Bronchial epithelial cell (primary cell): Measurements from ENCODE around the gene EIF1AD. TPM values are rescaled to one million over a fixed set of nuclear protein-coding genes. Genes with fewer than 3 reads are reported as not detected.

ENCODE experiments used
- DNase-seq: peaks from one replicate; pipeline ENCODE4 v3.0.0-alpha.2; 2010; ENCODE audit warnings: low read depth
- FAIRE-seq: peaks from 2 replicates; lab custom pipeline; 2011; peaks lifted over from hg19 to GRCh38; lab: Jason Lieb, UNC
- H3K27me3 ChIP-seq: 2 replicates; pipeline ENCODE4 v1.5.1; 2011; ENCODE audit warnings: low read length; ENCODE audit not compliant: control insufficient read depth, insufficient read depth
- H3K36me3 ChIP-seq: 2 replicates; pipeline ENCODE4 v1.5.1; 2011; ENCODE audit warnings: low read length; ENCODE audit not compliant: control insufficient read depth, insufficient read depth
- H3K4me3 ChIP-seq: 2 replicates; pipeline ENCODE4 v1.5.1; 2011; ENCODE audit warnings: mild to moderate bottlenecking, low read depth, low read length, control low read depth
- CTCF ChIP-seq: IDR thresholded peaks from 2 replicates; pipeline ENCODE4 v1.5.1; 2011; ENCODE audit warnings: mild to moderate bottlenecking, moderate library complexity, low read length, control low read depth, inconsistent platforms; ENCODE audit not compliant: insufficient read depth, severe bottlenecking
- total RNA-seq: library from RNA; depleted of rRNA; stranded (reverse); fragments of >200 nt; gene quantifications from 2 replicates; pipeline ENCODE4 v1.2.1, GENCODE V29; 2014

The EIF1AD gene
- total RNA-seq, 1 donor from 2014 or later: 44.5 TPM

DNA sequence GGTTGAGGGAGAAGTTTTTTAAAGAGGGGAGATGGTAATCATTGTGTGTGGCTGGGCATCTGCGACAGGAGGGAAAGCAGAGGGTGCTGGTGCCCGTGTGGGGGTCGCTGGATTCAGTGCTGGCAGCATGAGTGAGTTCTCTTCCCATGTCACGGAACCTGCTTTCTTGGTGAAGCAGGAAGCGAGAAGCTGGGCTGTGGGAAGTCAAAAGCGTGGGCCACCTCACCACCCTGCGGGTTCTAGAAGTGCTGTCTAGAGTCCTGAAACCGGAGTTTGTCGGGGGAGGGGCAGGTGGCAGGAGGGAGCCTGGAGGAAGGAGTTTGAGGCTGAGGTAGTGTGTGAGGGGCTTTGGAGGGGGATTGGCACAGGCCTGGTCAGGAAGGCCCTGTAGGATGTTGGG is 26.2 kb downstream of the EIF1AD start:
- FAIRE-seq (peak; percentile 23), DNase-seq (no peak)
- Histone ChIP-seq H3K4me3 (no peak overlapping the region), H3K27me3 (no peaks in the 10 kb centered on the region), H3K36me3 (peaks cover 15% of the 10 kb centered on the region)
- no peak for TF ChIP-seq CTCF

DNA sequence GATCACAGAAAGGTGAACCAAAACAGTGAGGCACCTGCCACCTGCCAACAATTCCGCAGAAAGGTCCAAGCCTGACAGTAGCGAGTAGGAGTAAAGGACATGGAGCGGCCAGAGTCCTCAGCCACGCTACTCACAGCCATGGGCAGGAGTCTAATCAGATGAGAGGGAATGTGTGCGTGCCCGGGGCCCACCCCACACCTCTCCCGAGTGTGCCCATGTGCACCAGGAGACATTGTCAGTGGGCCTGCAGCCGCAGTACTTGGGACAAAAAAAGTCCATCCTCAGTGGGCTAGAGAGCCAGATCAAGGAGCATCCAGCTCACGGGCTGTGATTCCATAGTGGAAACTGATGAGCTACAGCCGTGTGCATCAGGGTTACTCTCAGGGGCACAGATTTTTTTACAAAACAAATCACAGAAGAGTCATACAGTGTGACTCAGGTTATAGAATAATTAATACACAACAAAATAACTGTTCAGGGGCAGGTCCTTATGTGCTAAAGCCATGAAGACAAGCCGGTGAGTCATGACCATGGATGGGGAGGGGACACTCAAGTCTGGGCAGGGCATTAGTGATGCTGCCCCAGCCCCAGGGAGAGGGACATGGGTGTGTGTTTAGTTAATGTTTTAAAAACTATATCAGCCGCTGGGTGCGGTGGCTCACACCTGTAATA is 28.4 kb downstream of the EIF1AD start:
- H3K27me3 ChIP-seq: no peaks in the 10 kb centered on the region
- peaks cover 18% of the 10 kb centered on the region for H3K36me3 ChIP-seq
- no peak for TF ChIP-seq CTCF
- H3K4me3 ChIP-seq: no peak overlapping the region
- DNase-seq (peak; percentile 99), FAIRE-seq (no peak)

DNA sequence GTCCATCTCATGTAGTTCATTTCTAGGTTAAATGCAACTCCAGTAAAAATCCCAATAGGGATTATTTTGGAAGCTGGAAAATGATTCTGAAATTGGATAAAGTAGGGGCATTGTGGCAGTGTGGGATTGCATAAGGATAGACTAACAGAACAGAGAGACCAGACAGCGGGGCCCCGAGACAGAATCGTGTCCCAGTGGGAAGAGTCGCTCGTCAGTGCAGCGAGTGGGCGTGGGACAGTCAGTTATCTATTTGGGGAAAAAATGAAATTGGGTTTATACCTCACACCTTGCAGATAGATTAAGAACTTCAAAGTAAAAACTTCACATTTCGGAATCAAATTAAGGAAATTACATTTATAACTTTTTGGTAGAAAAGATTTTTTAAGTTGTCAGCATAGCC is 29.8 kb downstream of the EIF1AD start:
- FAIRE-seq (no peak), DNase-seq (no peak)
- Histone ChIP-seq H3K4me3 (no peak overlapping the region), H3K27me3 (no peaks in the 10 kb centered on the region), H3K36me3 (peaks cover 16% of the 10 kb centered on the region)
- TF ChIP-seq CTCF: no peak

DNA sequence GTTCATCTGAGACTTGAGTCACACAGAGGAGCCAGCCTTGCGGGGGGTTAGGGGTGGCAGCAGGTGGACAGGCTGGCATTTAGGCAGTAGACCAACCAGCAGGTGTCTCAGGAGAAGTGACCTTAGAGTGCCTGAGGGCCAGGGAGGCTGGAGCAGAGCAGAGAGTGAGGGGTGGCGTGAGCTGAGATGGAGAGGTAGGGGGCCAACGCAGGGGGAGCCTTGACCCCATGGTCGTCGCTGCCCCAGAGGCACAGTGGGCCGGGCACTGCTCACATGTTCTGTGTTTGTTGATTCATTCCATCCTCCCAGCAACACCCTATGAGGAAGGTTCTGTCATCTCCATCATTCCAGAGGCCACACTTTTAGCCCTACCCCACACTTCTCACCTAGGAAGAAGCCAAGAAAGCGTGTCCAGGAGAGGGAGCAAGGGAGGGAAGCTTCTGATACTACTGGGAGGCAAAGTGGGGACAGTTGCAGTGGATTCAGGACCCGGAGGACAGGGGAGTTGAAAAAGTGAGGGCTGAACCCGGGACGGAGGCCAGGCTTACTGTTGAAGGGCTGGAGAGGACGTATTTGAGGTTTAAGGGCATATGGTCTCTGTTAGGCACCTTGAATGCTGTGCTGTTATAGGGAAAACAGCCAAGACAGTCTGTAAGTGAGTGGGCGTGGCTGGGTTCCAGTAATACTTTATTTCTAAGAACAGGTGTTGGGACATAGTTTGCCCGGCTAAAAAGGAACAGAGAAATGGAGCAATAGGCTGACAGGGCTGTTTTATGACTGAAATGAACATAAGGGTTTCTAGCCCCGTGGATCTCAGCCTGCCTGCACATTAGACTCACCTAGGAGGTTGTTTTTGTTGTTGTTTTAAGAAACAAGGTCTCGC is 33.1 kb downstream of the EIF1AD start:
- no peak for TF ChIP-seq CTCF
- Histone ChIP-seq H3K27me3 (no peaks in the 10 kb centered on the region), H3K36me3 (peaks cover 33% of the 10 kb centered on the region), H3K4me3 (no peak overlapping the region)
- FAIRE-seq (peak; percentile 47), DNase-seq (no peak)

DNA sequence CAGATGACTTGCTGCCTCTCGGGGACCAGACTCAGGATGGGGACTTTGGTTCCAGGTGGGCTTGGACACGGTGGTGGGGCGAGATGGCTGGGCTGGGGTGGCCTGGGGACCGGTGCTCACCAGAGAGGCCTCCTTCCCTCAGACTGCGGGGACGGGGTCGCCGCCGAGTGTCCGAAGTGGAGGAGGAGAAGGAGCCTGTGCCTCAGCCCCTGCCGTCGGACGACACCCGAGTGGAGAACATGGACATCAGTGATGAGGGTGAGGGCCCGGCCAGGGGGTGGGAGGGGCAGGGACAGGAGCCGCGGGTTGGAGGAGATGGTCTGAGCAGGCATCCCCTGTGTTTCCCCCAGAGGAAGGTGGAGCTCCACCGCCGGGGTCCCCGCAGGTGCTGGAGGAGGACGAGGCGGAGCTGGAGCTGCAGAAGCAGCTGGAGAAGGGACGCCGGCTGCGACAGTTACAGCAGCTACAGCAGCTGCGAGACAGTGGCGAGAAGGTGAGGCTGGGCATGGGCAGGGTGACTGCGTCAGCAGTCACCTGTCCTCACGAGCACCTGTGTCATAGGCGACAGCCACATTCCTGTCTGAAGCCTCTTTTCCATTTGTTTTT is 34.5 kb downstream of the EIF1AD start:
- no peak for FAIRE-seq
- DNase-seq: no peak
- Histone ChIP-seq H3K27me3 (no peaks in the 10 kb centered on the region), H3K4me3 (no peak overlapping the region), H3K36me3 (peaks cover 35% of the 10 kb centered on the region)
- no peak for TF ChIP-seq CTCF
